NCI-H526 (cell line): Measurements from ENCODE around the gene METTL6.
"Not testable (repeated sequence)": the region's sequence is repeated elsewhere in the genome, so short reads cannot be mapped to it uniquely, and the experiment has no call there.

Experiments
- DNase-seq, 2 experiments: peaks; one replicate each; lab custom pipeline; 2025; lab: John Stamatoyannopoulos, UW

METTL6 gene

GRCh38 chr3:15404767-15405166 lies 22.6 kb downstream of the METTL6 start:
- DNase-seq = no peak

GRCh38 chr3:15403965-15404364 lies 23.4 kb downstream of the METTL6 start:
- DNase-seq = no peak

- DNase-seq = no peak
Measured at GRCh38 chr3:15403495-15403894, 23.8 kb downstream of the METTL6 start.

GRCh38 chr3:15401936-15402335 lies 25.4 kb downstream of the METTL6 start:
- DNase-seq = no peak

- no peak for DNase-seq
Measured at GRCh38 chr3:15399970-15400369, 27.4 kb downstream of the METTL6 start.

GRCh38 chr3:15398731-15399133 lies 28.6 kb downstream of the METTL6 start:
- DNase-seq = peak in 1 of 2 experiments; percentile 32

GRCh38 chr3:15393252-15393651 lies 34.1 kb downstream of the METTL6 start:
- not testable (repeated sequence) for DNase-seq

GRCh38 chr3:15391007-15391406 lies 36.3 kb downstream of the METTL6 start:
- no peak for DNase-seq

GRCh38 chr3:15390460-15390859 lies 36.9 kb downstream of the METTL6 start:
- no peak for DNase-seq

GRCh38 chr3:15388335-15388734 lies 39.0 kb downstream of the METTL6 start:
- DNase-seq = not testable (repeated sequence)

- no peak for DNase-seq
Measured at GRCh38 chr3:15387735-15388134, 39.6 kb downstream of the METTL6 start.

GRCh38 chr3:15387171-15387581 lies 40.2 kb downstream of the METTL6 start:
- DNase-seq = no peak

GRCh38 chr3:15386654-15386955 lies 40.7 kb downstream of the METTL6 start:
- not testable (repeated sequence) for DNase-seq

GRCh38 chr3:15385901-15386653 lies 41.3 kb downstream of the METTL6 start:
- DNase-seq = no peak

GRCh38 chr3:15385238-15385695 lies 42.1 kb downstream of the METTL6 start:
- DNase-seq = not testable (repeated sequence)

GRCh38 chr3:15384510-15385237 lies 42.7 kb downstream of the METTL6 start:
- DNase-seq = no peak

- no peak for DNase-seq
Measured at GRCh38 chr3:15382405-15382923, 44.9 kb downstream of the METTL6 start.

- no peak for DNase-seq
Measured at GRCh38 chr3:15380980-15381890, 46.1 kb downstream of the METTL6 start.

GRCh38 chr3:15377961-15378791 lies 49.2 kb downstream of the METTL6 start:
- peak; percentile 70 to 89 for DNase-seq

- DNase-seq = no peak
Measured at GRCh38 chr3:15375461-15376000, 51.8 kb downstream of the METTL6 start.

- no peak for DNase-seq
Measured at GRCh38 chr3:15372918-15373317, 54.4 kb downstream of the METTL6 start.
